K562 (cell line): ENCODE data around the gene TRAPPC1. TPM values are rescaled to one million over a fixed set of nuclear protein-coding genes. Genes with fewer than 3 reads are reported as not detected.

ENCODE experiments used
- CEBPG ChIP-seq, 3 experiments: fragments of 200-800 bp in 1 of 3; sonication (Bioruptor generic) in 1 of 3; sonication (generic) in 1 of 3; formaldehyde crosslinking in 1 of 3; IDR thresholded peaks in 2 of 3; conservative IDR thresholded peaks in 1 of 3; 2 replicates each; pipeline versions ENCODE4 v1.6.1 to v1.8.0; 2016 to 2022; ENCODE audit warnings: missing compliant biosample characterization in 2 of 3, missing genetic modification characterization in 2 of 3, mild to moderate bottlenecking in 1 of 3, missing genetic modification reagents in 1 of 3
- CUX1 ChIP-seq: fragments of 200-800 bp; sonication (Bioruptor generic); IDR thresholded peaks from 2 replicates; pipeline ENCODE4 v1.6.1; 2016; ENCODE audit warnings: missing genetic modification characterization, missing compliant biosample characterization
- HDAC3 ChIP-seq: fragments of 450-650 bp; IDR thresholded peaks from 2 replicates; pipeline ENCODE4 v1.6.1; 2018; ENCODE audit warnings: borderline replicate concordance, mild to moderate bottlenecking, moderate library complexity; ENCODE audit not compliant: partially characterized antibody
- HMGN3 ChIP-seq: IDR thresholded peaks from 2 replicates; pipeline ENCODE4 v1.6.1; 2011; ENCODE audit warnings: borderline replicate concordance, low read depth, mild to moderate bottlenecking, mixed read lengths, low read length; ENCODE audit not compliant: insufficient read length; ENCODE audit errors: extremely low read depth
- IFI16 ChIP-seq: fragments of 250-450 bp; sonication (Bioruptor Pico); IDR thresholded peaks from 2 replicates; pipeline ENCODE4 v2.1.2; 2022; ENCODE audit warnings: mild to moderate bottlenecking, inconsistent platforms
- MBD1 ChIP-seq: fragments of 250-450 bp; sonication (Bioruptor Pico); IDR thresholded peaks from 2 replicates; pipeline ENCODE4 v1.8.0; 2022; ENCODE audit warnings: inconsistent platforms
- MCM5 ChIP-seq: fragments of 450-650 bp; IDR thresholded peaks from 2 replicates; pipeline ENCODE4 v1.6.1; 2016; ENCODE audit warnings: low read depth
- OTX1 ChIP-seq: fragments of 450-650 bp; formaldehyde crosslinking; IDR thresholded peaks from 2 replicates; pipeline ENCODE4 v1.4.0; 2022; ENCODE audit warnings: mild to moderate bottlenecking
- PHB2 ChIP-seq: fragments of 450-650 bp; IDR thresholded peaks from 2 replicates; pipeline ENCODE4 v1.6.1; 2017; ENCODE audit warnings: low read depth
- POLR2AphosphoS2 ChIP-seq: IDR thresholded peaks from 2 replicates; pipeline ENCODE4 v1.6.1; 2012; ENCODE audit warnings: low read length, improper control_type of control experiment
- RBM14 ChIP-seq: fragments of 200-400 bp; formaldehyde crosslinking; IDR thresholded peaks from 2 replicates; pipeline ENCODE4 v1.6.1; 2018; ENCODE audit warnings: low read depth, mild to moderate bottlenecking, low read length, moderate library complexity, borderline replicate concordance; ENCODE audit not compliant: insufficient read depth
- RBM15 ChIP-seq: fragments of 200-400 bp; formaldehyde crosslinking; IDR thresholded peaks from 2 replicates; pipeline ENCODE4 v1.6.1; 2018; ENCODE audit warnings: mild to moderate bottlenecking, low read length, moderate library complexity; ENCODE audit not compliant: insufficient read depth
- ZNF561 ChIP-seq: fragments of 450-650 bp; formaldehyde crosslinking; conservative IDR thresholded peaks from 2 replicates; pipeline ENCODE4 v1.4.0; 2020; ENCODE audit warnings: mild to moderate bottlenecking, moderate library complexity
- ZNF583 ChIP-seq: fragments of 250-450 bp; sonication (Bioruptor Pico); IDR thresholded peaks from 2 replicates; pipeline ENCODE4 v1.4.0; 2020
- polyA plus RNA-seq, 8 experiments: library from polyadenylated mRNA; depleted of rRNA in 4 of 8; stranded (reverse) in 5 of 8; unstranded in 3 of 8; fragments of >200 nt; fragmentation: Nextera tagmentation in 2 of 8; fragmentation: Illumina TruSeq in 1 of 8; extraction: Ambion mirVana in 2 of 8; extraction: Trizol in 1 of 8; gene quantifications; 2 replicates each; pipeline versions ENCODE4 v1.2.1 to v1.2.3, GENCODE V29; 2011 to 2014; ENCODE audit warnings: inconsistent platforms in 1 of 8, missing spikeins in 1 of 8
- total RNA-seq, 7 experiments: library from RNA; depleted of rRNA in 6 of 7; stranded (reverse); fragments of >200 nt in 6 of 7; fragmentation: Illumina TruSeq in 2 of 7; extraction: Trizol in 2 of 7; gene quantifications; 2 replicates each; pipeline versions ENCODE4 v1.2.1 to v1.2.3, GENCODE V29; 2011 to 2021; ENCODE audit warnings: low replicate concordance in 1 of 7
- TF ChIP-seq, protein P1 (sequence below), 2 experiments: fragments of 200-800 bp in 1 of 2; sonication (Bioruptor generic) in 1 of 2; sonication (generic) in 1 of 2; formaldehyde crosslinking in 1 of 2; IDR thresholded peaks in 1 of 2; conservative IDR thresholded peaks in 1 of 2; 2 replicates each; pipeline versions ENCODE4 v1.5.0 to v1.6.1; 2016 to 2020; ENCODE audit warnings: missing compliant biosample characterization in 1 of 2, missing genetic modification characterization in 1 of 2, missing genetic modification reagents in 1 of 2
- TF ChIP-seq, protein P2 (sequence below): sonication (generic); formaldehyde crosslinking; IDR thresholded peaks from 2 replicates; pipeline ENCODE4 v1.8.1; 2023; ENCODE audit warnings: mild to moderate bottlenecking, missing genetic modification reagents, moderate library complexity

The TRAPPC1 gene
- total and polyA plus RNA-seq, 9 of the 15 experiments (the other 6 are each of a cell fraction or from before 2014, with no cell fraction given) = 11.7 to 82.8 (median 36.2) TPM

DNA sequence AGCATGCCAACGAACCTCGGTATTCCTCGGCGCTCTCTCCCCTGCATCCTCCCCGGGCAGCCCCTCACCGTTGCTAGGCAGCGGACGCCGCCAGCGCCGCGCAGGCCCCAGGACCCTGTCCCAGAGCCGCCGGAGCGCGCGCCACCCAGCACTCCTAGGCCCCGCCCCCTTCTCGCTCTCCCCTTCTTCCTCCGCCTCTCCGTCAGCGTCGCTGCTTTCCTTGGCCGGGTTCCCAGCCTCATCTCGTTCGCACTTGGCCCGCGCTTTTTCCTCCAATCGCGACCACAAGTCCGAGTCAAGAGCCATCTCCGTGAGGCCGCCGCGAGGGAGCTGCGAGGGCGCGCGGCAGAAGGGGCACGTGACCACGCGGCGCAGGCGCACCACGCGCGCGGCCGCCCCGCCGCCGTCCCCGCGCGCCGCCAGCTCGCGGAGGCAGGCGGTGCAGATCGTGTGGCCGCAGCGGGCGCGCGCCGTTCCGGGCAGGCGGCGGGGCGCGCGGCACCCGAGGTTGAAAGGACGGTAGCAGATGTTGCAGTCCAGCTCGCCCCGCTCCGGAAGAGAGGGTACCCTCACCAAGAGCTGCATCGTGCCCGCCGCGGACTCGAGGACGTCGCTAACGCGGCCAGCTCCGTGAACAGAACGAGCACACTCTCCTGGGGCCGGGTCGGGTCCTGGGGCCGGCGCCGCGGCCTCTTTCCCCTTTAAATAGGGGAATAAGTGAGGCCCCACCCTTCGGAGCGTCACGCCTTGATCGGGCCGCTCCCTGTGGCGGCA, 15.9 kb downstream of the TRAPPC1 start, which contains the start of gene RNF227 (continued):
- TF ChIP-seq MBD1 (no peak), MCM5 (no peak), CEBPG (CRISPR knock-in tag; IDR thresholded peaks at IDR 0.05) (0 out of 2 replicates have a peak, but pooled peaks have one; percentile 30), CEBPG (tag; conservative IDR thresholded peaks at IDR 0.05 in 1 of 2, IDR thresholded peaks at IDR 0.05 in 1 of 2) (no peak), HDAC3 (no peak), ZNF561 (CRISPR knock-in tag) (no peak), POLR2AphosphoS2 (no peak), RBM14 (no peak), PHB2 (no peak), ZNF583 (CRISPR knock-in tag) (no peak), OTX1 (no peak), IFI16 (no peak), RBM15 (no peak), HMGN3 (no peak), CUX1 (CRISPR knock-in tag) (no peak)
- TF ChIP-seq, protein P1, sequence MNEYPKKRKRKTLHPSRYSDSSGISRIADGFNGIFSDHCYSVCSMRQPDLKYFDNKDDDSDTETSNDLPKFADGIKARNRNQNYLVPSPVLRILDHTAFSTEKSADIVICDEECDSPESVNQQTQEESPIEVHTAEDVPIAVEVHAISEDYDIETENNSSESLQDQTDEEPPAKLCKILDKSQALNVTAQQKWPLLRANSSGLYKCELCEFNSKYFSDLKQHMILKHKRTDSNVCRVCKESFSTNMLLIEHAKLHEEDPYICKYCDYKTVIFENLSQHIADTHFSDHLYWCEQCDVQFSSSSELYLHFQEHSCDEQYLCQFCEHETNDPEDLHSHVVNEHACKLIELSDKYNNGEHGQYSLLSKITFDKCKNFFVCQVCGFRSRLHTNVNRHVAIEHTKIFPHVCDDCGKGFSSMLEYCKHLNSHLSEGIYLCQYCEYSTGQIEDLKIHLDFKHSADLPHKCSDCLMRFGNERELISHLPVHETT (CRISPR knock-in tag; conservative IDR thresholded peaks at IDR 0.05 in 1 of 2, IDR thresholded peaks at IDR 0.05 in 1 of 2) = peak in 1 of 2 experiments; percentile 78; a peak in 2 of 4 replicates
- TF ChIP-seq, protein P2, sequence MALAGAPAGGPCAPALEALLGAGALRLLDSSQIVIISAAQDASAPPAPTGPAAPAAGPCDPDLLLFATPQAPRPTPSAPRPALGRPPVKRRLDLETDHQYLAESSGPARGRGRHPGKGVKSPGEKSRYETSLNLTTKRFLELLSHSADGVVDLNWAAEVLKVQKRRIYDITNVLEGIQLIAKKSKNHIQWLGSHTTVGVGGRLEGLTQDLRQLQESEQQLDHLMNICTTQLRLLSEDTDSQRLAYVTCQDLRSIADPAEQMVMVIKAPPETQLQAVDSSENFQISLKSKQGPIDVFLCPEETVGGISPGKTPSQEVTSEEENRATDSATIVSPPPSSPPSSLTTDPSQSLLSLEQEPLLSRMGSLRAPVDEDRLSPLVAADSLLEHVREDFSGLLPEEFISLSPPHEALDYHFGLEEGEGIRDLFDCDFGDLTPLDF = peak; percentile 81; the same call in 1 of the 2 replicates
